Astrocyte (in vitro differentiated cells and primary cell): Measurements from ENCODE around the gene AIP. TPM values are rescaled to one million over a fixed set of nuclear protein-coding genes. Genes with fewer than 3 reads are reported as not detected.
"Not testable (repeated sequence)": the region's sequence is repeated elsewhere in the genome, so short reads cannot be mapped to it uniquely, and the experiment has no call there.

ENCODE experiments used
- DNase-seq: peaks from one replicate; pipeline ENCODE4 v3.0.0-alpha.2; 2010; ENCODE audit warnings: low read depth
- FAIRE-seq: peaks from 2 replicates; lab custom pipeline; 2011; peaks lifted over from hg19 to GRCh38; lab: Jason Lieb, UNC
- H2AFZ ChIP-seq: 2 replicates; pipeline ENCODE4 v1.6.0; 2012; ENCODE audit warnings: low read depth, low read length, inconsistent platforms
- H3K27ac ChIP-seq: 2 replicates; pipeline ENCODE4 v1.5.1; 2011; ENCODE audit warnings: low read depth, low read length, inconsistent platforms
- H3K27me3 ChIP-seq: 2 replicates; pipeline ENCODE4 v1.6.0; 2011; ENCODE audit warnings: low read length, inconsistent platforms; ENCODE audit not compliant: insufficient read depth
- H3K36me3 ChIP-seq: 2 replicates; pipeline ENCODE4 v1.5.1; 2011; ENCODE audit warnings: low read length, inconsistent platforms; ENCODE audit not compliant: insufficient read depth
- H3K4me1 ChIP-seq: 2 replicates; pipeline ENCODE4 v1.5.1; 2011; ENCODE audit warnings: low read length, inconsistent platforms; ENCODE audit not compliant: insufficient read depth
- H3K4me2 ChIP-seq: 2 replicates; pipeline ENCODE4 v1.6.0; 2012; ENCODE audit warnings: low read length, inconsistent platforms
- H3K4me3 ChIP-seq: 2 replicates; pipeline ENCODE4 v1.5.1; 2011; ENCODE audit warnings: low read depth, mild to moderate bottlenecking, low read length, inconsistent platforms; ENCODE audit not compliant: insufficient read depth
- H3K79me2 ChIP-seq: 2 replicates; pipeline ENCODE4 v1.6.0; 2012; ENCODE audit warnings: mild to moderate bottlenecking, low read length, inconsistent platforms; ENCODE audit not compliant: insufficient read depth
- H3K9ac ChIP-seq: 2 replicates; pipeline ENCODE4 v1.6.0; 2012; ENCODE audit warnings: mild to moderate bottlenecking, low read length, inconsistent platforms
- H3K9me3 ChIP-seq: 2 replicates; pipeline ENCODE4 v1.5.1; 2012; ENCODE audit warnings: low read depth, mild to moderate bottlenecking, low read length, inconsistent platforms; ENCODE audit not compliant: insufficient read depth
- H4K20me1 ChIP-seq: 2 replicates; pipeline ENCODE4 v1.6.0; 2012; ENCODE audit warnings: low read length, inconsistent platforms; ENCODE audit not compliant: insufficient read depth
- H3K27ac Mint-ChIP-seq: one replicate; pipeline ENCODE4 v1.8.0; 2021; ENCODE audit warnings: mild to moderate bottlenecking, mixed read lengths; ENCODE audit not compliant: unreplicated experiment
- H3K27me3 Mint-ChIP-seq: one replicate; pipeline ENCODE4 v1.8.0; 2021; ENCODE audit warnings: low read depth, mixed read lengths; ENCODE audit not compliant: unreplicated experiment
- H3K36me3 Mint-ChIP-seq: one replicate; pipeline ENCODE4 v1.8.0; 2021; ENCODE audit warnings: low read depth, mixed read lengths; ENCODE audit not compliant: unreplicated experiment
- H3K4me1 Mint-ChIP-seq: one replicate; pipeline ENCODE4 v1.8.0; 2021; ENCODE audit warnings: low read depth, mixed read lengths; ENCODE audit not compliant: unreplicated experiment
- H3K4me3 Mint-ChIP-seq: one replicate; pipeline ENCODE4 v1.8.0; 2021; ENCODE audit warnings: mild to moderate bottlenecking, moderate library complexity, mixed read lengths; ENCODE audit not compliant: unreplicated experiment
- H3K9me3 Mint-ChIP-seq: one replicate; pipeline ENCODE4 v1.8.0; 2021; ENCODE audit warnings: mild to moderate bottlenecking, mixed read lengths; ENCODE audit not compliant: unreplicated experiment
- EZH2 ChIP-seq: IDR thresholded peaks from 2 replicates; pipeline ENCODE4 v1.6.1; 2012; ENCODE audit warnings: mild to moderate bottlenecking, low read length, inconsistent platforms; ENCODE audit not compliant: insufficient read depth
- total RNA-seq: library from RNA; stranded (reverse); gene quantifications from 2 replicates; pipeline ENCODE4 v1.2.1, GENCODE V29; 2021
- TF ChIP-seq, protein P1 (sequence below): IDR thresholded peaks from 2 replicates; pipeline ENCODE4 v1.5.1; 2011; ENCODE audit warnings: low read depth, mild to moderate bottlenecking, inconsistent platforms, low read length, moderate library complexity; ENCODE audit not compliant: insufficient read depth

AIP gene
- total RNA-seq, 1 donor from 2014 or later: 43.6 TPM

DNA sequence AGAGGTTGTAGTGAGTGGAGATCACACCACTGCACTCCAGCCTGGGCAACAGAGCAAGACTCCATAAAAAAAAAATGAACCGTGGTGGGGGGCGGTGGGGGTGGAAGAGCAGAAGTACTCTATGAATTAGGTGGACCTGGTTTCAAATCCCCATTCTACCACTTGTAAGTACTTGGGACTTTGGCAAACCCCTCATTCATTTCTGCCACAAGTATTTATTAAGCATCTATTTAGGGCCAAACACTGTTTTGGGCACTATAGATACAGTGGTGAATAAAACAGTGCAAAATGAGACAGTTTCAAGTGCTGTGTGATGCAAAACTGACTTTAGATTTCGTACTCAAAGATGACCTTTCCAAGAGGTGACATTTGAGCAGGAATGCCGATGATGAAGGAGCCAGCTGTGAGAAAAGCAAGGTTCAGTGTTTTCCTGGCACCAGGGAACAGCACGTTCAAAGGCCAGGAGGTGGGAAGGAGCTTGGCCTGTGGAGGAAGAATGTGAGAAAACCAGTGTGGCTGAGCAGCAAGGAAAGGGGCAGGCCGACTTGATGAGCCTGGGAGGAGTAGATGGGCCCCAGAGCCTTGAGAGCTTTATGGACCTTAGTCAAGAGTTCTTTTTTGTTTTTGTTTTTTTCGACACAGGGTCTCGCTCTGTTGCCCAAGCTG, 12.4 kb upstream of the AIP start:
- Mint-ChIP-seq H3K27me3 (no peaks in the 10 kb centered on the region), H3K27ac (peak overlapping the region; percentile 77), H3K9me3 (no peaks in the 10 kb centered on the region), H3K36me3 (no peaks in the 10 kb centered on the region), H3K4me3 (peak overlapping the region; percentile 50), H3K4me1 (peaks cover under 1% of the 10 kb centered on the region)
- Histone ChIP-seq H3K36me3 (no peaks in the 10 kb centered on the region), H3K79me2 (peaks cover 9% of the 10 kb centered on the region), H3K4me1 (peaks cover 10% of the 10 kb centered on the region), H3K27me3 (no peaks in the 10 kb centered on the region), H2AFZ (no peak overlapping the region), H3K4me3 (no peak overlapping the region), H3K9me3 (no peaks in the 10 kb centered on the region), H4K20me1 (no peaks in the 10 kb centered on the region), H3K9ac (no peak overlapping the region), H3K27ac (no peak overlapping the region), H3K4me2 (no peak overlapping the region)
- no peak for TF ChIP-seq EZH2
- DNase-seq: no peak
- FAIRE-seq: no peak

DNA sequence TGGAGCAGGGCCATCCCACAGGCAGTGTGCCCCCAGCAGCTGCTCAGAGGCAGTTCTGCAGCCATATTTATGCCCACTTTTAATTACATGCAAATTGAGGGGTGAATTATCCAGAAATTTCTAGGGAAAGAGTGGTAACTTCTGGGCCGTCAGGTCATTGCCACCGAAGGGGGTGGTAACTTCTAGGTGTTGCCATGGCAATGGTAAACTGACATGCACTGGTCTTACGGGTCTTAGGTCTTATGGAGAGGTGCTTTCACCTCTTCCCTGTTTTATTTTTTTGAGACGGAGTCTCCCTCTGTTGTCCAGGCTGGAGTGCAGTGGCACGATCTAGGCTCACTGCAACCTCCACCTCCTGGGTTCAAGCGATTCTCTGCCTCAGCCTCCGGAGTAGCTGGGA, 9.9 kb upstream of the AIP start:
- Histone ChIP-seq H2AFZ (no peak overlapping the region), H3K27ac (no peak overlapping the region), H4K20me1 (no peaks in the 10 kb centered on the region), H3K4me2 (no peak overlapping the region), H3K9ac (no peak overlapping the region), H3K36me3 (no peaks in the 10 kb centered on the region), H3K79me2 (peaks cover 8% of the 10 kb centered on the region), H3K4me1 (peaks cover 7% of the 10 kb centered on the region), H3K4me3 (no peak overlapping the region), H3K9me3 (no peaks in the 10 kb centered on the region), H3K27me3 (no peaks in the 10 kb centered on the region)
- Mint-ChIP-seq H3K27me3 (peaks cover 2% of the 10 kb centered on the region), H3K4me1 (no peaks in the 10 kb centered on the region), H3K9me3 (no peaks in the 10 kb centered on the region), H3K36me3 (no peaks in the 10 kb centered on the region), H3K4me3 (no peak overlapping the region), H3K27ac (no peak overlapping the region)
- DNase-seq: no peak
- TF ChIP-seq EZH2: no peak
- TF ChIP-seq, protein P1, sequence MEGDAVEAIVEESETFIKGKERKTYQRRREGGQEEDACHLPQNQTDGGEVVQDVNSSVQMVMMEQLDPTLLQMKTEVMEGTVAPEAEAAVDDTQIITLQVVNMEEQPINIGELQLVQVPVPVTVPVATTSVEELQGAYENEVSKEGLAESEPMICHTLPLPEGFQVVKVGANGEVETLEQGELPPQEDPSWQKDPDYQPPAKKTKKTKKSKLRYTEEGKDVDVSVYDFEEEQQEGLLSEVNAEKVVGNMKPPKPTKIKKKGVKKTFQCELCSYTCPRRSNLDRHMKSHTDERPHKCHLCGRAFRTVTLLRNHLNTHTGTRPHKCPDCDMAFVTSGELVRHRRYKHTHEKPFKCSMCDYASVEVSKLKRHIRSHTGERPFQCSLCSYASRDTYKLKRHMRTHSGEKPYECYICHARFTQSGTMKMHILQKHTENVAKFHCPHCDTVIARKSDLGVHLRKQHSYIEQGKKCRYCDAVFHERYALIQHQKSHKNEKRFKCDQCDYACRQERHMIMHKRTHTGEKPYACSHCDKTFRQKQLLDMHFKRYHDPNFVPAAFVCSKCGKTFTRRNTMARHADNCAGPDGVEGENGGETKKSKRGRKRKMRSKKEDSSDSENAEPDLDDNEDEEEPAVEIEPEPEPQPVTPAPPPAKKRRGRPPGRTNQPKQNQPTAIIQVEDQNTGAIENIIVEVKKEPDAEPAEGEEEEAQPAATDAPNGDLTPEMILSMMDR: no peak
- FAIRE-seq: no peak

DNA sequence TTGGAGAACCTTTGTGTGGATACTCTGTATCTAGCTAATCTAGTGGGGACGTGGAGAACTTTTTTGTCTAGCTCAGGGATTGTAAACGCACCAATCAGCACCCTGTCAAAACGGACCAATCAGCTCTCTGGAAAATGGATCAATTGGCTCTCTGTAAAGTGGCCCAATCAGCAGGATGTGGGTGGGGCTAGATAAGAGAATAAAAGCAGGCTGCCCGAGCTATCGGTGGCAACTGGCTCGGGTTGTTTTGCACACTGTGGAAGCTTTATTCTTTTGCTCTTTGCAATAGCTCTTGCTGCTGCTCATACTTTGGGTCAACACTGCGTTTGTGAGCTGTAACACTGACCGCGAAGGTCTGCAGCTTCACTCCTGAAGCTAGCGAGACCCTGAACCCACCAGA, 6.1 kb upstream of the AIP start:
- H3K27ac Mint-ChIP-seq, H4K20me1 ChIP-seq, H2AFZ ChIP-seq, H3K9me3 ChIP-seq, H3K4me3 Mint-ChIP-seq, DNase-seq, H3K9ac ChIP-seq, H3K27me3 ChIP-seq, H3K4me1 ChIP-seq, H3K27ac ChIP-seq, H3K4me1 Mint-ChIP-seq, H3K27me3 Mint-ChIP-seq, H3K36me3 Mint-ChIP-seq, FAIRE-seq, H3K4me3 ChIP-seq, H3K36me3 ChIP-seq, H3K9me3 Mint-ChIP-seq, H3K4me2 ChIP-seq, H3K79me2 ChIP-seq: not testable (repeated sequence)

- H3K27ac Mint-ChIP-seq, H3K4me1 ChIP-seq, H2AFZ ChIP-seq, H3K9me3 Mint-ChIP-seq, H3K4me3 ChIP-seq, H3K27me3 Mint-ChIP-seq, H3K79me2 ChIP-seq, FAIRE-seq, H3K9me3 ChIP-seq, H4K20me1 ChIP-seq, H3K27me3 ChIP-seq, H3K9ac ChIP-seq, H3K36me3 Mint-ChIP-seq, DNase-seq, H3K27ac ChIP-seq, H3K4me3 Mint-ChIP-seq, H3K4me1 Mint-ChIP-seq, H3K36me3 ChIP-seq, H3K4me2 ChIP-seq: not testable (repeated sequence)
Observed at GRCh38 chr11:67477344-67478050, 5.3 kb upstream of the AIP start.
